IMR-90 (cell line): ENCODE measurements around the gene SGMS1. TPM values are rescaled to one million over a fixed set of nuclear protein-coding genes. Genes with fewer than 3 reads are reported as not detected.

Experiments used
- ATAC-seq: fragments of 200-7000 bp; cut with Tn5 transposase; 2 replicates; pipeline ENCODE4 v1.9.1; 2020; ENCODE audit warnings: low read depth, mild to moderate bottlenecking, moderate library complexity
- BruUV-seq: library from RNA; stranded (reverse); fragments of 400-500 nt; replicated peaks from 2 replicates; lab custom pipeline; 2021; lab: Mats Ljungman, UMichigan
- CTCF ChIA-PET: fragments of 300-600 bp; formaldehyde crosslinking; extraction: SDS; loops from one replicate; lab custom pipeline; 2021; ENCODE audit warnings: antibody characterized with exemption; lab: Yijun Ruan, JAX
- POLR2A ChIA-PET: fragments of 300-600 bp; sonication (Branson Sonifier 250); formaldehyde crosslinking; loops from one replicate; lab custom pipeline; 2022; ENCODE audit warnings: antibody characterized with exemption; ENCODE audit not compliant: unreplicated experiment; lab: Charles Lee
- DNase-seq: peaks from one replicate; pipeline ENCODE4 v3.0.0; 2013
- H2AFZ ChIP-seq: replicated peaks from 2 replicates; pipeline ENCODE3; 2013; ENCODE audit warnings: low read length, mild to moderate bottlenecking; ENCODE audit not compliant: poor library complexity
- H2AK5ac ChIP-seq: 2 replicates; pipeline ENCODE4 v1.6.1; 2013; ENCODE audit warnings: low read depth, low read length, inconsistent platforms
- H2AK9ac ChIP-seq: replicated peaks from 2 replicates; pipeline ENCODE3; 2013; ENCODE audit warnings: mild to moderate bottlenecking, low read depth, low read length, moderate library complexity; ENCODE audit not compliant: poor library complexity
- H2BK120ac ChIP-seq: 2 replicates; pipeline ENCODE4 v1.6.1; 2013; ENCODE audit warnings: low read depth, low read length, inconsistent platforms
- H2BK15ac ChIP-seq: 3 replicates; pipeline ENCODE4 v1.6.1; 2013; ENCODE audit warnings: low read depth, low read length, inconsistent platforms
- H2BK20ac ChIP-seq: 2 replicates; pipeline ENCODE4 v1.6.1; 2013; ENCODE audit warnings: low read depth, mild to moderate bottlenecking, inconsistent platforms, low read length, moderate library complexity
- H2BK5ac ChIP-seq: 2 replicates; pipeline ENCODE4 v1.6.1; 2013; ENCODE audit warnings: mild to moderate bottlenecking, low read depth, low read length, inconsistent platforms; ENCODE audit not compliant: poor library complexity, severe bottlenecking
- H3K14ac ChIP-seq: replicated peaks from 2 replicates; pipeline ENCODE4 v1.6.1; 2013; ENCODE audit warnings: low read depth, low read length, inconsistent platforms
- H3K18ac ChIP-seq: 2 replicates; pipeline ENCODE4 v1.6.1; 2013; ENCODE audit warnings: low read depth, low read length, control low read depth
- H3K23ac ChIP-seq: 2 replicates; pipeline ENCODE4 v1.6.1; 2013; ENCODE audit warnings: low read depth, low read length, inconsistent platforms
- H3K27ac ChIP-seq: 2 replicates; pipeline ENCODE4 v1.5.1; 2013; ENCODE audit warnings: mild to moderate bottlenecking, control low read depth, low read length; ENCODE audit not compliant: insufficient read depth
- H3K27me3 ChIP-seq: 2 replicates; pipeline ENCODE4 v1.6.1; 2013; ENCODE audit warnings: low read length; ENCODE audit not compliant: control insufficient read depth, insufficient read depth
- H3K36me3 ChIP-seq: 2 replicates; pipeline ENCODE4 v1.6.1; 2013; ENCODE audit warnings: low read length, mixed read lengths; ENCODE audit not compliant: control insufficient read depth, insufficient read depth
- H3K4ac ChIP-seq: 2 replicates; pipeline ENCODE4 v1.6.1; 2013; ENCODE audit warnings: low read depth, low read length, inconsistent platforms
- H3K4me1 ChIP-seq: 2 replicates; pipeline ENCODE4 v1.6.1; 2013; ENCODE audit warnings: low read length, mixed read lengths; ENCODE audit not compliant: control insufficient read depth, insufficient read depth
- H3K4me2 ChIP-seq: 2 replicates; pipeline ENCODE4 v1.6.1; 2013; ENCODE audit warnings: low read depth, mild to moderate bottlenecking, control low read depth, low read length, moderate library complexity
- H3K4me3 ChIP-seq: 2 replicates; pipeline ENCODE4 v1.5.1; 2013; ENCODE audit warnings: low read depth, mild to moderate bottlenecking, control low read depth, low read length, moderate library complexity; ENCODE audit not compliant: insufficient read depth
- H3K56ac ChIP-seq: 2 replicates; pipeline ENCODE4 v1.6.1; 2013; ENCODE audit warnings: low read length, inconsistent platforms; ENCODE audit not compliant: insufficient read depth; ENCODE audit errors: extremely low read depth
- H3K79me1 ChIP-seq, 2 experiments: 2 replicates each; pipeline ENCODE4 v1.6.1; 2013; ENCODE audit warnings: low read length in 2 of 2, inconsistent platforms in 1 of 2, low read depth in 1 of 2
- H3K9ac ChIP-seq: 2 replicates; pipeline ENCODE4 v1.6.1; 2013; ENCODE audit warnings: low read depth, low read length, control low read depth
- H3K9me1 ChIP-seq: 2 replicates; pipeline ENCODE4 v1.6.1; 2013; ENCODE audit warnings: low read length, inconsistent platforms; ENCODE audit not compliant: insufficient read depth
- H3K9me3 ChIP-seq: 2 replicates; pipeline ENCODE4 v1.6.1; 2013; ENCODE audit warnings: low read length; ENCODE audit not compliant: control insufficient read depth, insufficient read depth
- H4K20me1 ChIP-seq: 2 replicates; pipeline ENCODE4 v1.6.1; 2013; ENCODE audit warnings: low read length, inconsistent platforms; ENCODE audit not compliant: insufficient read depth
- H4K5ac ChIP-seq: 2 replicates; pipeline ENCODE4 v1.6.1; 2013; ENCODE audit warnings: mild to moderate bottlenecking, low read depth, low read length, control low read depth
- H4K8ac ChIP-seq, 2 experiments: 2 replicates each; pipeline ENCODE4 v1.6.1; 2013; ENCODE audit warnings: low read depth in 2 of 2, low read length in 2 of 2, control low read depth in 1 of 2, inconsistent platforms in 1 of 2
- H4K91ac ChIP-seq: 2 replicates; pipeline ENCODE4 v1.6.1; 2013; ENCODE audit warnings: low read depth, low read length, inconsistent platforms; ENCODE audit not compliant: insufficient read depth
- CEBPB ChIP-seq: IDR thresholded peaks from 2 replicates; pipeline ENCODE4 v1.6.1; 2012; ENCODE audit warnings: low read depth, low read length, improper control_type of control experiment
- CHD1 ChIP-seq: IDR thresholded peaks from 2 replicates; pipeline ENCODE4 v1.6.1; 2012; ENCODE audit warnings: low read depth, low read length, improper control_type of control experiment
- MAFK ChIP-seq: IDR thresholded peaks from 2 replicates; pipeline ENCODE4 v1.6.1; 2012; ENCODE audit warnings: low read depth, low read length, improper control_type of control experiment
- MXI1 ChIP-seq: IDR thresholded peaks from 2 replicates; pipeline ENCODE4 v1.6.1; 2012; ENCODE audit warnings: low read depth, mild to moderate bottlenecking, low read length, moderate library complexity, borderline replicate concordance
- NFE2L2 ChIP-seq: fragments of 150-350 bp; IDR thresholded peaks from 2 replicates; pipeline ENCODE4 v1.6.1; 2016; ENCODE audit warnings: low read depth, mild to moderate bottlenecking, low read length
- USF2 ChIP-seq: fragments of 150-350 bp; IDR thresholded peaks from 2 replicates; pipeline ENCODE4 v1.6.1; 2017; ENCODE audit warnings: mild to moderate bottlenecking, antibody characterized with exemption, low read length, low read depth
- WGBS, 2 experiments: methylation state at CpG; one replicate each; pipeline versions ENCODE4 v1.1.5 to v1.1.7; 2013; ENCODE audit warnings: missing lambda C conversion rate in 2 of 2; ENCODE audit not compliant: insufficient read length in 1 of 2; ENCODE audit errors: extremely low coverage in 2 of 2; 5-methylcytosine and 5-hydroxymethylcytosine counted together
- dilution Hi-C: fragments of 300-500 bp; cut with HindIII; formaldehyde crosslinking; loops from one replicate; pipeline ENCODE4 v1.14.3; 2018; ENCODE audit warnings: low sequenced_read_pairs; ENCODE audit not compliant: unreplicated experiment
- in situ Hi-C: fragments of 300-500 bp; cut with MboI; formaldehyde crosslinking; loops from 3 replicates; pipeline ENCODE4 v1.14.3; 2019; ENCODE audit warnings: low sequenced_read_pairs, inconsistent platforms, mixed read lengths
- intact Hi-C: fragments of 100-400 bp; cut with micrococcal nuclease; formaldehyde crosslinking; loops from 2 replicates; pipeline ENCODE4 v1.10.0; 2022
- polyA plus RNA-seq, 3 experiments: library from polyadenylated mRNA; depleted of rRNA; stranded (reverse); fragments of >200 nt; gene quantifications; 2 replicates each; pipeline ENCODE4 v1.2.3, GENCODE V29; 2012; ENCODE audit warnings: low replicate concordance in 1 of 3
- total RNA-seq: library from RNA; depleted of rRNA; stranded (reverse); fragments of >200 nt; gene quantifications from 2 replicates; pipeline ENCODE4 v1.2.3, GENCODE V29; 2012

The SGMS1 gene
- total and polyA plus RNA-seq, 2 of the 4 experiments (the other 2 are of a cell fraction), result 9.8 to 30.8 TPM

GRCh38 chr10:50600831-50601477, 22.8 kb downstream of the SGMS1 start:
- H3K9me1 ChIP-seq, result peaks cover 11% of the 10 kb centered on the region
- peaks cover 18% of the 10 kb centered on the region for H3K4me1 ChIP-seq
- H2BK20ac ChIP-seq, result peak overlapping the region; percentile 27; the same call in 1 of the 2 replicates
- POLR2A ChIA-PET, result no interaction called here
- peaks cover 25 to 46% of the 10 kb centered on the region in 2 experiments for H3K79me1 ChIP-seq
- H3K36me3 ChIP-seq, result no peaks in the 10 kb centered on the region
- H3K4ac ChIP-seq, result peak overlapping the region; percentile 20; the same call in 1 of the 2 replicates
- peak overlapping the region; percentile 16 for H2BK120ac ChIP-seq
- no TSS peak for BruUV-seq
- intact Hi-C loops (no loop called here), in situ Hi-C loops (no loop called here), dilution Hi-C loops (no loop called here)
- H3K18ac ChIP-seq, result peak overlapping the region; percentile 28; the same call in 1 of the 2 replicates
- peak overlapping the region; percentile 5; the same call in 2 of the 3 replicates for H2BK15ac ChIP-seq
- no peak overlapping the region for H3K27ac ChIP-seq
- no peaks in the 10 kb centered on the region for H3K9me3 ChIP-seq
- ATAC-seq, result no peak
- H4K8ac ChIP-seq, result no peak overlapping the region
- H3K9ac ChIP-seq, result no peak overlapping the region
- peak overlapping the region; percentile 6; the same call in 1 of the 2 replicates for H3K4me2 ChIP-seq
- no peak overlapping the region for H4K5ac ChIP-seq
- 86% methylated on average over 1 of the region's 2 CpGs; no CpG with 5 or more reads in 1 of the 2 experiments for WGBS, 2 experiments
- H2BK5ac ChIP-seq, result no peak overlapping the region
- TF ChIP-seq CHD1, result no peak
- no peak for TF ChIP-seq MXI1
- TF ChIP-seq NFE2L2, result no peak
- no peak for TF ChIP-seq MAFK
- no peak for TF ChIP-seq CEBPB
- TF ChIP-seq USF2, result no peak
- H2AFZ ChIP-seq, result no peak overlapping the region
- H2AK9ac ChIP-seq, result no peak overlapping the region
- peak overlapping the region; percentile 61; the same call in 1 of the 2 replicates for H2AK5ac ChIP-seq
- H3K4me3 ChIP-seq, result no peak overlapping the region
- no peak overlapping the region for H3K56ac ChIP-seq
- CTCF ChIA-PET, result no interaction called here
- H4K91ac ChIP-seq, result peak overlapping the region; percentile 38; the same call in 1 of the 2 replicates
- H3K27me3 ChIP-seq, result no peaks in the 10 kb centered on the region
- peak; percentile 49 for DNase-seq
- no peak overlapping the region; the same call in 1 of the 2 replicates for H3K23ac ChIP-seq
- peak overlapping the region; percentile 45 for H3K14ac ChIP-seq
- H4K20me1 ChIP-seq, result peaks cover 17% of the 10 kb centered on the region; the same call in 1 of the 2 replicates
